ENCODE data around the gene LDLR.

The LDLR gene

GRCh38 chr19:11078893-11079292 is 10.4 kb upstream of the LDLR start:
- TF ChIP-seq SNAI2 (CRISPR knock-in tag; IDR thresholded peaks at IDR 0.05) (no peak), ESRRG (CRISPR knock-in tag; IDR thresholded peaks at IDR 0.05) (no peak), ZC3H10 (CRISPR knock-in tag; IDR thresholded peaks at IDR 0.05) (no peak), ZNF565 (CRISPR knock-in tag; conservative IDR thresholded peaks at IDR 0.05; ENCODE audit: low read depth) (no peak)
- no peak for ATAC-seq

- ATAC-seq, result no peak
- TF ChIP-seq POU6F1 (CRISPR knock-in tag; IDR thresholded peaks at IDR 0.05; ENCODE audit: borderline replicate concordance, low read depth) (no peak), ZFP3 (CRISPR knock-in tag; IDR thresholded peaks at IDR 0.05) (no peak), ZFP30 (CRISPR knock-in tag; IDR thresholded peaks at IDR 0.05) (no peak), ARNTL (CRISPR knock-in tag; IDR thresholded peaks at IDR 0.05; ENCODE audit: borderline replicate concordance, low read depth) (no peak), ZNF8 (CRISPR knock-in tag; IDR thresholded peaks at IDR 0.05) (no peak), TSHZ2 (CRISPR knock-in tag; IDR thresholded peaks at IDR 0.05) (no peak), ISL1 (CRISPR knock-in tag; IDR thresholded peaks at IDR 0.05) (no peak), GLIS3 (CRISPR knock-in tag; IDR thresholded peaks at IDR 0.05) (no peak), ZNF565 (CRISPR knock-in tag; conservative IDR thresholded peaks at IDR 0.05; ENCODE audit: low read depth) (no peak), BACH2 (CRISPR knock-in tag; IDR thresholded peaks at IDR 0.05; ENCODE audit: borderline replicate concordance) (no peak), TCF4 (CRISPR knock-in tag; IDR thresholded peaks at IDR 0.05; ENCODE audit: borderline replicate concordance) (no peak), RARB (CRISPR knock-in tag; IDR thresholded peaks at IDR 0.05) (no peak), PATZ1 (CRISPR knock-in tag; IDR thresholded peaks at IDR 0.05; ENCODE audit: borderline replicate concordance) (no peak), OSR1 (CRISPR knock-in tag; IDR thresholded peaks at IDR 0.05) (no peak), CSDC2 (CRISPR knock-in tag; IDR thresholded peaks at IDR 0.05) (no peak), PPARA (CRISPR knock-in tag; IDR thresholded peaks at IDR 0.05; ENCODE audit: borderline replicate concordance) (no peak), CSRNP3 (CRISPR knock-in tag; IDR thresholded peaks at IDR 0.05) (no peak)
These were observed 9.3 kb upstream of the LDLR start for GRCh38 chr19:11079999-11080398.

- no peak for TF ChIP-seq TSHZ2 (CRISPR knock-in tag; IDR thresholded peaks at IDR 0.05)
- TF ChIP-seq TCF4 (CRISPR knock-in tag; IDR thresholded peaks at IDR 0.05; ENCODE audit: borderline replicate concordance), result no peak
- TF ChIP-seq RARB (CRISPR knock-in tag; IDR thresholded peaks at IDR 0.05), result no peak
- no peak for TF ChIP-seq CSDC2 (CRISPR knock-in tag; IDR thresholded peaks at IDR 0.05)
- TF ChIP-seq GLIS3 (CRISPR knock-in tag; IDR thresholded peaks at IDR 0.05), result no peak
- no peak for TF ChIP-seq ZNF8 (CRISPR knock-in tag; IDR thresholded peaks at IDR 0.05)
- TF ChIP-seq BACH2 (CRISPR knock-in tag; IDR thresholded peaks at IDR 0.05; ENCODE audit: borderline replicate concordance), result no peak
- ATAC-seq, result no peak
These were observed 1.3 kb upstream of the LDLR start for GRCh38 chr19:11087870-11088505.

All from SK-N-SH treated with all-trans-retinoic acid at 6 μM for 48 hours (cell line).